HepG2 (cell line): Measurements from ENCODE around the gene LRRC27. TPM values are rescaled to one million over a fixed set of nuclear protein-coding genes. Genes with fewer than 3 reads are reported as not detected.

Experiments used
- ATAC-seq: fragments of 200-7000 bp; cut with Tn5 transposase; 3 replicates; pipeline ENCODE4 v1.9.1; 2020; ENCODE audit warnings: mild to moderate bottlenecking, moderate library complexity
- BruUV-seq: library from RNA; stranded (reverse); fragments of 400-500 nt; replicated peaks from 2 replicates; lab custom pipeline; 2021; lab: Mats Ljungman, UMichigan
- CTCF ChIA-PET: fragments of 300-600 bp; formaldehyde crosslinking; extraction: SDS; loops from one replicate; lab custom pipeline; 2021; ENCODE audit warnings: low total read pairs, inconsistent platforms, low intra/inter-chr PET ratio; lab: Yijun Ruan, JAX
- POLR2A ChIA-PET: fragments of 350-600 bp; sonication (Branson Sonifier 250); formaldehyde crosslinking; loops from one replicate; lab custom pipeline; 2020; ENCODE audit warnings: antibody characterized with exemption, inconsistent platforms; lab: Yijun Ruan, JAX
- DNase-seq: peaks from one replicate; pipeline ENCODE4 v3.0.0-alpha.2; 2015; ENCODE audit warnings: low spot score
- FAIRE-seq: peaks from 3 replicates; lab custom pipeline; 2011; peaks lifted over from hg19 to GRCh38; lab: Jason Lieb, UNC
- H2AFZ ChIP-seq: one replicate; pipeline ENCODE4 v1.6.1; 2011; ENCODE audit warnings: low read length, inconsistent platforms
- H3K27ac ChIP-seq: fragments of 300-600 bp; 3 replicates; pipeline ENCODE4 v1.8.0; 2011; ENCODE audit warnings: mixed run types, mild to moderate bottlenecking, mixed read lengths, low read length, inconsistent platforms; ENCODE audit not compliant: insufficient read depth; ENCODE audit errors: extremely low read length
- H3K27me3 ChIP-seq, 2 experiments: fragments of 200-600 bp in 1 of 2; 2 replicates in 1 of 2; 3 replicates in 1 of 2; pipeline versions ENCODE4 v1.6.0 to v1.8.0; 2011; ENCODE audit warnings: low read length in 2 of 2, mild to moderate bottlenecking in 2 of 2, moderate library complexity in 2 of 2, inconsistent platforms in 1 of 2; ENCODE audit not compliant: insufficient read depth in 2 of 2, control insufficient read depth in 1 of 2
- H3K36me3 ChIP-seq, 2 experiments: fragments of 200-600 bp in 1 of 2; replicated peaks in 1 of 2; 2 replicates in 1 of 2; 3 replicates in 1 of 2; pipeline versions ENCODE4 v1.5.1 to v1.8.0; 2011; ENCODE audit warnings: low read length in 2 of 2, inconsistent platforms in 1 of 2; ENCODE audit not compliant: insufficient read depth in 2 of 2, control insufficient read depth in 1 of 2
- H3K4me1 ChIP-seq: 2 replicates; pipeline ENCODE4 v1.5.1; 2012; ENCODE audit warnings: low read length, inconsistent platforms; ENCODE audit not compliant: insufficient read depth
- H3K4me2 ChIP-seq: 2 replicates; pipeline ENCODE4 v1.6.0; 2011; ENCODE audit warnings: low read depth, low read length, inconsistent platforms
- H3K4me3 ChIP-seq, 3 experiments: fragments of 200-600 bp in 1 of 3; sonication (generic), shearing (Covaris generic) in 1 of 3; replicated peaks in 1 of 3; 2 replicates each; pipeline ENCODE4 v1.5.1; 2011 to 2016; ENCODE audit warnings: low read length in 3 of 3, inconsistent platforms in 2 of 3, low read depth in 2 of 3, mild to moderate bottlenecking in 2 of 3, control low read depth in 1 of 3, mixed read lengths in 1 of 3; ENCODE audit not compliant: insufficient read depth in 1 of 3
- H3K79me2 ChIP-seq: one replicate; pipeline ENCODE4 v1.6.1; 2011; ENCODE audit warnings: low read length, inconsistent platforms; ENCODE audit not compliant: insufficient read depth
- H3K9ac ChIP-seq: 2 replicates; pipeline ENCODE4 v1.6.0; 2011; ENCODE audit warnings: mild to moderate bottlenecking, low read depth, low read length, inconsistent platforms; ENCODE audit not compliant: insufficient read depth
- H3K9me3 ChIP-seq: 2 replicates; pipeline ENCODE4 v1.5.1; 2012; ENCODE audit warnings: mild to moderate bottlenecking, low read length
- H4K20me1 ChIP-seq: 2 replicates; pipeline ENCODE4 v1.6.0; 2011; ENCODE audit warnings: inconsistent platforms, mild to moderate bottlenecking, low read length, moderate library complexity; ENCODE audit not compliant: insufficient read depth
- ATF7-NPFF ChIP-seq: sonication (generic); formaldehyde crosslinking; IDR thresholded peaks from 2 replicates; pipeline ENCODE4 v1.8.1; 2023; ENCODE audit warnings: mild to moderate bottlenecking, low read depth, missing genetic modification reagents, moderate library complexity
- BATF2 ChIP-seq: sonication (generic); formaldehyde crosslinking; IDR thresholded peaks from 2 replicates; pipeline ENCODE4 v1.8.0; 2022; ENCODE audit warnings: mild to moderate bottlenecking, missing genetic modification reagents, moderate library complexity
- BCL6 ChIP-seq: IDR thresholded peaks from 2 replicates; pipeline ENCODE4 v1.6.1; 2016; ENCODE audit warnings: missing genetic modification reagents, missing compliant biosample characterization
- KDM5B ChIP-seq: sonication (generic); formaldehyde crosslinking; IDR thresholded peaks from 2 replicates; pipeline ENCODE4 v1.4.0; 2020; ENCODE audit warnings: missing genetic modification reagents, mild to moderate bottlenecking, borderline replicate concordance
- PLRG1 ChIP-seq: fragments of 450-650 bp; conservative IDR thresholded peaks from 2 replicates; pipeline ENCODE4 v1.6.1; 2016
- PRDM15 ChIP-seq: sonication (generic); formaldehyde crosslinking; IDR thresholded peaks from 2 replicates; pipeline ENCODE4 v1.4.0; 2020; ENCODE audit warnings: missing genetic modification reagents
- RAD21 ChIP-seq: fragments of 450-650 bp; formaldehyde crosslinking; IDR thresholded peaks from 2 replicates; pipeline ENCODE4 v1.5.0; 2020; ENCODE audit warnings: mild to moderate bottlenecking
- RELA ChIP-seq: sonication (generic); formaldehyde crosslinking; IDR thresholded peaks from 2 replicates; pipeline ENCODE4 v1.4.0; 2020; ENCODE audit warnings: missing genetic modification reagents
- SETDB1 ChIP-seq: sonication (generic); formaldehyde crosslinking; IDR thresholded peaks from 2 replicates; pipeline ENCODE4 v1.5.1; 2020; ENCODE audit warnings: missing genetic modification reagents, mild to moderate bottlenecking, borderline replicate concordance
- ZFP37 ChIP-seq: sonication (generic); formaldehyde crosslinking; IDR thresholded peaks from 2 replicates; pipeline ENCODE4 v1.4.0; 2020; ENCODE audit warnings: missing genetic modification reagents, borderline replicate concordance
- ZNF501 ChIP-seq: sonication (generic); formaldehyde crosslinking; IDR thresholded peaks from 2 replicates; pipeline ENCODE4 v1.5.1; 2020; ENCODE audit warnings: mild to moderate bottlenecking, moderate library complexity, missing genetic modification reagents
- ZNF691 ChIP-seq: sonication (generic); formaldehyde crosslinking; IDR thresholded peaks from 2 replicates; pipeline ENCODE4 v1.4.0; 2020; ENCODE audit warnings: missing genetic modification reagents, low read depth, mild to moderate bottlenecking, borderline replicate concordance
- ZNF746 ChIP-seq: sonication (generic); formaldehyde crosslinking; IDR thresholded peaks from 2 replicates; pipeline ENCODE4 v1.8.0; 2022; ENCODE audit warnings: mild to moderate bottlenecking, missing genetic modification reagents
- ZNF768 ChIP-seq: sonication (generic); formaldehyde crosslinking; IDR thresholded peaks from 2 replicates; pipeline ENCODE4 v1.4.0; 2020; ENCODE audit warnings: missing genetic modification reagents
- ZNF878 ChIP-seq: sonication (generic); formaldehyde crosslinking; IDR thresholded peaks from 2 replicates; pipeline ENCODE4 v1.8.1; 2023; ENCODE audit warnings: mild to moderate bottlenecking, missing genetic modification reagents, moderate library complexity
- ZSCAN30 ChIP-seq: sonication (generic); formaldehyde crosslinking; IDR thresholded peaks from 2 replicates; pipeline ENCODE4 v1.5.0; 2020; ENCODE audit warnings: mild to moderate bottlenecking, missing genetic modification reagents
- WGBS: methylation state at CpG from one replicate; pipeline ENCODE4 v1.1.6; 2017; ENCODE audit warnings: low lambda C conversion rate; 5-methylcytosine and 5-hydroxymethylcytosine counted together
- in situ Hi-C: cut with HindIII; loops from 2 replicates; pipeline ENCODE4 v1.10.0; 2017; ENCODE audit warnings: low pct_unique_long_range_greater_than_20kb; ENCODE audit not compliant: extremely low pct_ligation_motif_present
- intact Hi-C: fragments of 100-400 bp; cut with micrococcal nuclease; formaldehyde crosslinking; loops from one replicate; pipeline ENCODE4 v1.10.0; 2022; ENCODE audit not compliant: unreplicated experiment
- polyA plus RNA-seq, 8 experiments: library from polyadenylated mRNA; depleted of rRNA in 3 of 8; stranded (reverse) in 7 of 8; unstranded in 1 of 8; fragments of >200 nt; fragmentation: Illumina TruSeq in 4 of 8; extraction: Trizol in 4 of 8; gene quantifications; 2 replicates each; pipeline versions ENCODE4 v1.2.1 to v1.2.3, GENCODE V29; 2011 to 2016; ENCODE audit warnings: low read depth in 4 of 8, missing spikeins in 1 of 8, mixed read lengths in 1 of 8; ENCODE audit not compliant: insufficient read depth in 1 of 8
- total RNA-seq, 5 experiments: library from RNA; depleted of rRNA; stranded (reverse); fragments of >200 nt; fragmentation: Illumina TruSeq; extraction: Trizol; gene quantifications; 2 replicates each; pipeline ENCODE4 v1.2.3, GENCODE V29; 2016; ENCODE audit warnings: low read depth in 1 of 5

Gene LRRC27
- total and polyA plus RNA-seq, 2 of the 13 experiments (the other 11 are each of a cell fraction or from before 2014, with no cell fraction given) = 4.2 to 4.6 TPM

DNA sequence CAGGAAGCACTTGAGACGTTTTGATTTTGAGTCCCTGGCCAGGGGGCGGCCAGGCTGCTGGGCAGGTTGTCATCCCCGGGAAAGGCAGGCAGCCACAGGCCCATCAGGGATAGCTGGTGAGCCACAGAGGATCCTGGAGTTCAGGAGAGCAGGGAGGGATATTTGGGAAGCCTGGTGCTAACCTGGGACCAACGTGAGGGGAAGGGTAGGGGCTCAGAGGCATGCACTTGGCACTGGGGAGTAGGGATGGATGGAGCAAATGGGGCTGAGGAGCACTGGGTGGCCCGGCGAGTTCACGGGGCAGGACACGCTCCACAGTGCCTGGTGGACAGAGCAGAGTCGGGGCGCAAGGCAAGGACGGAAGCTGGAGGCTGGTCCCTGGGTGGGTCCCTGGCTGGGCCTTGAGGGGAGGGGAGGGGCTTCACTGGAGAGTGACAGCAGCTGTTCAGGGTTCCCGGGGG, 30.2 kb downstream of the LRRC27 start:
- Histone ChIP-seq H2AFZ (no peak overlapping the region), H3K27ac (no peak overlapping the region), H3K9ac (no peak overlapping the region), H3K4me3 (no peak overlapping the region), H3K36me3 (no peaks in the 10 kb centered on the region), H3K4me2 (no peak overlapping the region), H3K9me3 (no peaks in the 10 kb centered on the region), H3K4me1 (no peaks in the 10 kb centered on the region), H4K20me1 (no peaks in the 10 kb centered on the region; the same call in 1 of the 2 replicates), H3K27me3 (no peaks in the 10 kb centered on the region), H3K79me2 (no peaks in the 10 kb centered on the region)
- CTCF ChIA-PET = no interaction called here
- POLR2A ChIA-PET = no interaction called here
- no peak for TF ChIP-seq SETDB1 (CRISPR knock-in tag)
- no peak for TF ChIP-seq ZNF691 (CRISPR knock-in tag)
- TF ChIP-seq ZFP37 (CRISPR knock-in tag) = no peak
- no peak for TF ChIP-seq ZNF768 (CRISPR knock-in tag)
- TF ChIP-seq ZNF501 = no peak
- no peak for TF ChIP-seq ZNF746 (CRISPR knock-in tag)
- TF ChIP-seq BCL6 = no peak
- no peak for TF ChIP-seq BATF2 (CRISPR knock-in tag)
- no peak for TF ChIP-seq ZNF878 (CRISPR knock-in tag)
- no peak for TF ChIP-seq ZSCAN30 (CRISPR knock-in tag)
- TF ChIP-seq RELA (CRISPR knock-in tag) = no peak
- TF ChIP-seq PRDM15 = no peak
- no peak for TF ChIP-seq KDM5B
- no peak for TF ChIP-seq ATF7-NPFF
- TF ChIP-seq PLRG1 = no peak
- no peak for TF ChIP-seq RAD21 (CRISPR knock-in tag)
- intact Hi-C loops (no loop called here), in situ Hi-C loops (no loop called here)
- ATAC-seq (no peak), DNase-seq (no peak), FAIRE-seq (no peak)
- WGBS = 83% methylated on average over 11 of the region's 12 CpGs
- no TSS peak for BruUV-seq
